ENCODE measurements around the gene CISH.

Gene CISH

GRCh38 chr3:50611464-50612233 lies at the start of gene CISH:
Gene CISH, minus strand, starts transcription at chr3:50611774. Its CDS starts 124 bp downstream, at chr3:50611650.
- peak; percentile 49 for DNase-seq

GRCh38 chr3:50660386-50660785 lies 48.8 kb upstream of the CISH start:
- no peak for DNase-seq

DNA sequence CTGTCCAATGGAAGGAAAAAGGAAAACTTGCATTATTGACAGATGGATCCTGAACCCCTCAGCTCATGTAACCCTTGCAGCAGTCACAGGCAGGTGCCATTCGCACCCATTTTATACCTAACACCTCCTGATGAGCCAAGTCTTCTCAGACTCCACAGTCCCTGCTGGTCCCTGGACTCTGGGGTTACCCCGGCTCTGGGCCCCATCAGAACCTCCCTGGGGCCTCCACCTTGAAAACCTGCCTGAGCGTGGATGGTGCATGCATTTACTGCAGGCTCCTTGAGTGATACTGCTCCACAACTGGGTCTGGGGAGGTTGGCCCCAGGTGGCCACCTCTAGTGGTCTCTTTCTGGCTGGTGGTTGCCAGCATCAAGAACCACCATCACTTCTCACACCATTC lies 47.3 kb upstream of the CISH start:
- no peak for DNase-seq

GRCh38 chr3:50658416-50658815 lies 46.8 kb upstream of the CISH start:
- DNase-seq, result no peak

GRCh38 chr3:50657816-50658215 lies 46.2 kb upstream of the CISH start:
- DNase-seq, result no peak

GRCh38 chr3:50657407-50657806 lies 45.8 kb upstream of the CISH start:
- DNase-seq, result no peak

DNA sequence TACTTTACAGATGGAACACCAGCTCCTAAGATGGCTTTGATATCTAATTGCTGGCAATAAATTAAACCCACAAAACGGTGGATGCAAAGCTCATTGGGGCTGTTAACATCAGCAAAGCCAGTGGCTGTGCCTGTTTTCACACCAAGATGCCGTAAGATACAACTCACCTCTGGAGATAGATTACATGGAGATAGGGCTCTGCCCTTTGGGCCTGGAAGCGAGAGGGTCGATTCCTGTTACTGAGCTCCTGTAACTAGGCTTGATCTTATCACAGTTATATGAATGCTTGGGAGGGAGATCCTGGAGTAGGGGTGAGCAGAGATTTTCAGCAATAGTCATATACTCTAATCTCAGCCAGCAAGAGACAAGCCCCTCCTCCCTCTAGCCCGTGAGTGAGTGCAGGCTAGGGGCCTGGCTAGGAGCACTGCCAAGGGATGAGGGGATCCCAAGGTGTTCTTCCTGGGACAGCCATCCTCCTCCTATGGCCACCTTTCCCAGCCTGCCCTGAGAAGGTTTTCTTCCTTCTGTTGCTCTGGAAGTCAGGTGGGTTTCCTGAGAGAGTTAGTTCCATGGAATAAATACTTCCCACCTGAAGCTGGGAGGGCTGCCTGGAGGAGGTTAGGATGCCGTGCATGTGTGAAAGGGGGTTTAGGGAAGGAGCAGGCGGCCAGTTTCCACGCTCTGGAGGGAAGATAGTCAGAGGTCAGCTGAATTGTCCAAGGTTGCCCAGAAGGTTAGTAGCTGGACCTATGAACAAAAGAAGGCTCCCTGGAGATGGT lies 45.0 kb upstream of the CISH start:
- no peak for DNase-seq

DNA sequence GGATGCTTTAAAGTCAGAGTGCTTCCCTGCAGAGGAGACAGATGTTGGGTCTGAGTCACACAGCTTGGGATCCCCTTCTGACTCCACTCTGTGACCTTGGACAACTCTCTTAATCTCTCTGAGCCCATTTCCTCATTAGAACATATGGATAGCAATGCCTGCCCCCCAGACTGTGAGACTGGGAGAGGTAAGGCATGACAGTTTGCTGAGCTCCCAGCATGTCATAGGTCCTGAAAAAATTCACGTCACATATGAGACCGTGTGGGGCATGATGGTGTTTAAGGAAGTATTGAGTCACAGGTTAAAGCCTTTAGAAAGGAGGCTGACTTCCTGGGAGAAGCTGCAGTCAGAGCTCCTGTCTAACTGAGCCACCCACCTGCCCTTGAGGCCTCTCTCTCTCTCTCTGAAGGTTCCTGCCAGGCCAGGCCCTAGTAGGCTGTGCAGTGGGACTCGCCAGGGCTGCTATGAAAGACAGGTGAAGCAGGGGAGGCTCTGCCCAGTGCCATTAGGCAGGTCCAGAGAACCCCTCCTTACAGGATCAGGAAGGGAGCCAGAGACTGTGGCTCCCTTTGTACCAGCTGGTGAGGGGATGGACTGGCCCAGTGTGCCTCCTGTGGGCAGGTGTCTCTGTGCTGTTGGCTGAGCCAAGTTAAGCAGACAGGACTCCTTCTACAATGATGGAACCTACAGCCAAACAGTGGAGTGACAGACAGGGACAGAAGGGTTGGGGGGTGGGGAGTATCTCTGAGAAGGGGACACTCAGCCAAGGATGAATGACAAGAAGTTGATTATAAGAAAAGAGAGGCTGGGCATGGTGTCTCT lies 43.6 kb upstream of the CISH start:
- no peak for DNase-seq

DNA sequence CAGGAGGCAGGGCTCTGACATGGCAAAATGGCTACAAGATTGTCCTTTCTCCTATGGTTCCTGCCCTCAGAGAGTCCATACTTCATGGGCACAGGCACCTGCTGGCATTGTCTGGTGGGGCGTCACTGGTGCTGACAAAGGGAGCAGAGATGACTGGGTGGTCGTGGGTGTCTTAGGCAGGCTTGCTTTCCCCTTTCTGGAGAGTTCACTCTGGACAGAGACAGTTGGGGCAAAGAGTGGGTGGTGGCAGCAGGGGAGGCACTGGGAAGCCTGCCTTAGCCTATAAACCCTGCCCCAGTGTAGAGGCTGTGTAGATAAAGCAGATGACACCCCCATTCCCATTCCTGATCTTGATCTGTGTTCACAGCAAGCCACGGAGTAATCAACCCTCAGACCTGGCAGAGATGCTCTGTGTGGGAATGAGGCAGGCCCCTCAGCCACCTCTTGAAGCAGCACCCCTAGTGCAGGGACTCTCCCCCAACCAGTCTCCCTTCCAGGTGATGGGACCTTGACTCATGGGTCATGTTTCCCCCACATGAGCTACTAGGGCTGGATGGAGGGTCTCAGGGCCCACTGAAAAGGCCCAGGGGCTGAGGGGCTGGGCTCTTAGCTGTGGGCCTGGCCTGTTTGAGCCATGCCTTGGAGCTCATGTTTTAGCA lies 42.5 kb upstream of the CISH start:
- DNase-seq, result no peak

GRCh38 chr3:50652709-50653108 lies 41.1 kb upstream of the CISH start:
- DNase-seq, result no peak

DNA sequence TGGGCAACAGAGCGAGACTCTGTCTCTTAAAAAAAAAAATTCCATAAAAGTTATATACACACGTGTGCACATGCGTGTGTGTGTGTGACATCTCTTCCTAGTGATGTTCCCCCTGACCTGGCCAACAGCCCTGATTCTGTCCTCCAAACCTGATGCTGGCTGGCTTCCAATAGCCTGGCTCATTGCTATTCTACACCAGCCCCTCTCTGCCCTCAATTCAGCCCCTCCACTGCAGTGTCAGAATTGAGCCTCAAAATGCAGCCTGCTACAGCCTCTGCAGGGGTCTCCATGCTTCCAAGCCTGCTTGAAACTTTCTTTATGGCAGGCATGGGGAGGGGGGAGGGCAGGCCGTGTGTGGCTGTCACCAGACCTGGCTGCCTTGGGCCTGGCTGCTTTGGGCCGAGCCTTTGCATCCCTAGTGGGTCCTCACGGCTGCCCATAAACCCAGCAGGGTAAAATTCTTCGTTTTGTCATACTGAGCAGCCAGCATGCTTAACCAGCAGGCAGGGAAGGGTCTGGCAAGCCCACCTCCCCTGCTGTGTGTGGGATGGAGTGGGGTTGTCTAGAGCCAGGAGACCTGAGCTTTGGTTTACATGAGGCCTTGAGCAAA lies 40.5 kb upstream of the CISH start:
- no peak for DNase-seq

GRCh38 chr3:50651445-50651844 lies 39.9 kb upstream of the CISH start:
- no peak for DNase-seq

GRCh38 chr3:50650018-50650417 lies 38.4 kb upstream of the CISH start:
- DNase-seq, result no peak

DNA sequence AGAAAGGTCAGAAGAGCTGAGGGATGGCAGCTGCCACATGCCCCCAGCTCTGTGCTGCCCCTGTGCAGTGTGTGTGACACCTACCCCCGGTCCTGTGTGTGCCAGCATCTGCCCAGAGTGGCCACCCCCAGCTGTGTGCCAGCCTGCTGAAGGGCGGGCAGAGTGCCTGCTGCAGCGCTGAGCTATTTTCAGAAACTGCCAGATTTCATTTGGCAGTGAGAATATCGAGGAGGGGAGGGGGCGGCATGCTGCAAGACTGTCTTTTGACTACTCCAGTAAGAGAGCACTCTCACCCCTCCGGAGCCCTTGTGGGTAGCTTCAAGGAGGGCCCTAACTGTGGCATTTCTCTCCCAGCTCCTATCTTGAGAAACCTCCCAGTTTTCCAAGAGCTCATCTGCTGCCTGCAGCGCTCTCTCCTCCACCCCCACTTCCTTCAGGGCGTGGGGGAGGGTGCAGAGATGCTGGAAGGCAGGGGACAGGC lies 37.9 kb upstream of the CISH start:
- DNase-seq, result no peak

DNA sequence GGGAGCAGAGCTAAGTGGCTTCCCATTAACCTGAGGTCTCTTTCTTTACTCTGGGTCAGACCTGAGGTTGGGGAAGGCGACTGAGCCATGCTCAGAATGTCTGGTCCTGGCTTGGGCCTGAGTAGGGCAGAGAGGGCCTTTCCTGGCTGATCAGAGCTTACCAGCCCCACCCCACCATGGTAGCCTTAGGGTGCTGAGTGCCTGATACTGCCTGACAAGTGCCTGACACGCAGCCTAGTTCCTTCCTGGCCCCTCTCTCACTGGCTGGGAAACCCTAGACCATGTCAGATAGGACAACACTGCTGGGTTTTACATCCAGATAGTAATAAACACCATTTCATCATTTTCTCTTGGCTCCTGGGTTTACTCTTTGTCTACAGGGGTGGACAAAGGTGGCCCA lies 37.4 kb upstream of the CISH start:
- DNase-seq, result no peak

GRCh38 chr3:50648313-50648712 lies 36.7 kb upstream of the CISH start:
- DNase-seq, result no peak

- DNase-seq, result no peak
These were observed 33.8 kb upstream of the CISH start for GRCh38 chr3:50645378-50645777.

- no peak for DNase-seq
These were observed 33.0 kb upstream of the CISH start for GRCh38 chr3:50644561-50644960.

- no peak for DNase-seq
These were observed 30.8 kb upstream of the CISH start for GRCh38 chr3:50642382-50642781.

- no peak for DNase-seq
These were observed 27.5 kb upstream of the CISH start for GRCh38 chr3:50639055-50639494.

- DNase-seq, result no peak
These were observed 26.4 kb upstream of the CISH start for GRCh38 chr3:50637945-50638344.

DNA sequence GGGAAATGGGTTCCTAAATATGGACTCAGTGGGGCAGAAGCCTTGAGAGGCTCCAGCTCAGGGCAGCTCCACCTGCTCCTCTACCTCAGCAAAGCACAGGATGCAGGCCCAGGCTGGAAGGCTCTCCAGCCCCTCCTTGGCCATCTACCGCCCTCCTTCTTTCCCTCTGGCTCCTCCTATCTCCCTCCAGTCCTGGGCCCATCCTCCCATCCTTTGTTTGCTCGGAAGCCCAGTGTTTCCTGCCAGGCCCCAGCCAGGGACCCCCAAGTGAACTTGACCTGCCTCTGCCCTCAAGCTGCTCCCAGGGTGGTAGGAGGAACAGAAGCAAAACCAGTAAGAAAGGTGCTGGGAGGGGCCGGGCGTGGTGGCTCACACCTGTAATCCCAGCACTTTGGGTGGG lies 25.4 kb upstream of the CISH start:
- no peak for DNase-seq
